HUES64 (cell line): ENCODE measurements around the gene ADTRP.

Experiments used
- H3K27ac ChIP-seq: 2 replicates; pipeline ENCODE4 v1.7.0; 2013; ENCODE audit warnings: low read depth, low read length, inconsistent platforms
- H3K27me3 ChIP-seq: 2 replicates; pipeline ENCODE4 v1.6.1; 2013; ENCODE audit warnings: mild to moderate bottlenecking, low read length; ENCODE audit not compliant: insufficient read depth
- H3K36me3 ChIP-seq: 2 replicates; pipeline ENCODE4 v1.6.1; 2013; ENCODE audit warnings: mild to moderate bottlenecking, low read length; ENCODE audit not compliant: insufficient read depth
- H3K4me1 ChIP-seq: 2 replicates; pipeline ENCODE4 v1.6.1; 2013; ENCODE audit warnings: mild to moderate bottlenecking, low read length, moderate library complexity; ENCODE audit not compliant: insufficient read depth
- H3K4me3 ChIP-seq: 2 replicates; pipeline ENCODE4 v1.5.1; 2013; ENCODE audit warnings: mild to moderate bottlenecking, low read length, moderate library complexity
- H3K9ac ChIP-seq: 2 replicates; pipeline ENCODE4 v1.6.1; 2013; ENCODE audit warnings: mild to moderate bottlenecking, low read depth, low read length
- H3K9me3 ChIP-seq: 2 replicates; pipeline ENCODE4 v1.6.1; 2013; ENCODE audit warnings: low read depth, low read length; ENCODE audit not compliant: insufficient read depth
- WGBS: fragments of 150-250, 120-280 bp; methylation state at CpG from one replicate; pipeline ENCODE4 v1.1.7; 2013; ENCODE audit warnings: missing lambda C conversion rate; 5-methylcytosine and 5-hydroxymethylcytosine counted together

ADTRP gene

DNA sequence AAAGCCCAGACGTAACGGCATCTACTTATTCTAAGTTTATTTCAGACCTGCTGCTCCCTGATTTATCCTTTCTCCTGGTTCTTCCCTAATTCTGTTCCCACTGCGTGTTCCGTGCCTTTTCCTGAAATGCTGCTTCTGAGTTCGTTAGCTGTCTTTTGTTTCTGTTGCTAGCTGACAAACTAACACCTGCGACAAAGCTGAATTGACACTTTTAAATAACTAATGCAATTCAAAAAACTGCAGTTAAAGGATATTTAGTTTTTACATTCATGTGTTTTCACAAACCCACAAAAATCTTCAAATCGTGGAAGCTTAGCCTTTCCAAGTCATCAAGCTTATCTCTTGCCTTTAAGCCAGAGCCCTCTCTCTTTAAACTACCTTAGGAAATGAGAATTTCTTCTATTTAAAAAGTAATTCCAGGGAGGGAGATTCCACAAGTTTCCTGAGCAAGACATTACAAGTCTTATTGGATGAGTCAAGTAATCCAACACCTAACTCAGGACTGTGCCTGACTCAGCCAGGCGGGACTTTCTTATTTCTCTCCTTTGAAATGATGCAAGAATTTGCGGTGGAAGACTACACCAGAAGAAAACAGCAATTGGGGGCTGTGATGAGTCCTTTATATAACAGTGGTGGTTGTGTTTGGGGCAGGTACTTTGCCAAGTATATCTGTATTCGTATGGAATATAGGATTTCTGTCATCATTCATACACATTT is 6.3 kb downstream of the ADTRP start:
- WGBS: 76% methylated on average over 9 of the region's 10 CpGs
- no peaks in the 10 kb centered on the region for H3K36me3 ChIP-seq
- H3K9ac ChIP-seq: no peak overlapping the region
- no peaks in the 10 kb centered on the region for H3K27me3 ChIP-seq
- H3K9me3 ChIP-seq: no peaks in the 10 kb centered on the region
- H3K27ac ChIP-seq: peak overlapping the region; percentile 12; the same call in 1 of the 2 replicates
- H3K4me3 ChIP-seq: no peak overlapping the region
- H3K4me1 ChIP-seq: peaks cover 34% of the 10 kb centered on the region

DNA sequence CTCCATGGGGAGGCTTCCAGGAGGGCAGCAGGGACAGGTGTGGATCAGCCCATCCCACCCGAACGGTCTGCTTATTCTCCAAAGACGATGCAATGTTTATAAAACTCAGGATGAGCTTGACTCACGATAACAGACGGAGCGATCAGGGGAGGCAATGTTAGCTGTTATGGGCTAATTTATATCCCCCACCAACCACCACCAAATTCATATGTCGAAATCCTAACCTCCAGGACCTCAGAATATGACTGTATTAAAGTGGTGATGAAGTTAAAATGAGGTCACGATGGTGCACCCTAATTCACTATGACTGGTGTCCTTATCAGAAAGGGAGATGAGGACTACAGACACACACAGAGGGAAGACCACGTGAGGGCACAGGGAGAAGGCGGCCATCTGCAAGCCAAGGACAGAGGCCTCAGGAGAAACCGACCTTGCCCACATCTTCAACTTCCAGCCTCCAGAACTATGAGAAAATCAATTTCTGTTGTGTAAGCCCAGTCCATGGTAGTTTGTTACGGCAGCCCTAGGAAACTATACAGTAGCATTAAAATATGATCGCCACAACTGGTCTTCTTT is 7.0 kb downstream of the ADTRP start:
- Histone ChIP-seq H3K27ac (peak overlapping the region; percentile 12; the same call in 1 of the 2 replicates), H3K4me3 (no peak overlapping the region), H3K9me3 (no peaks in the 10 kb centered on the region), H3K9ac (no peak overlapping the region), H3K4me1 (peaks cover 41% of the 10 kb centered on the region), H3K36me3 (no peaks in the 10 kb centered on the region), H3K27me3 (no peaks in the 10 kb centered on the region)
- 87% methylated on average over 11 of the region's 13 CpGs for WGBS

DNA sequence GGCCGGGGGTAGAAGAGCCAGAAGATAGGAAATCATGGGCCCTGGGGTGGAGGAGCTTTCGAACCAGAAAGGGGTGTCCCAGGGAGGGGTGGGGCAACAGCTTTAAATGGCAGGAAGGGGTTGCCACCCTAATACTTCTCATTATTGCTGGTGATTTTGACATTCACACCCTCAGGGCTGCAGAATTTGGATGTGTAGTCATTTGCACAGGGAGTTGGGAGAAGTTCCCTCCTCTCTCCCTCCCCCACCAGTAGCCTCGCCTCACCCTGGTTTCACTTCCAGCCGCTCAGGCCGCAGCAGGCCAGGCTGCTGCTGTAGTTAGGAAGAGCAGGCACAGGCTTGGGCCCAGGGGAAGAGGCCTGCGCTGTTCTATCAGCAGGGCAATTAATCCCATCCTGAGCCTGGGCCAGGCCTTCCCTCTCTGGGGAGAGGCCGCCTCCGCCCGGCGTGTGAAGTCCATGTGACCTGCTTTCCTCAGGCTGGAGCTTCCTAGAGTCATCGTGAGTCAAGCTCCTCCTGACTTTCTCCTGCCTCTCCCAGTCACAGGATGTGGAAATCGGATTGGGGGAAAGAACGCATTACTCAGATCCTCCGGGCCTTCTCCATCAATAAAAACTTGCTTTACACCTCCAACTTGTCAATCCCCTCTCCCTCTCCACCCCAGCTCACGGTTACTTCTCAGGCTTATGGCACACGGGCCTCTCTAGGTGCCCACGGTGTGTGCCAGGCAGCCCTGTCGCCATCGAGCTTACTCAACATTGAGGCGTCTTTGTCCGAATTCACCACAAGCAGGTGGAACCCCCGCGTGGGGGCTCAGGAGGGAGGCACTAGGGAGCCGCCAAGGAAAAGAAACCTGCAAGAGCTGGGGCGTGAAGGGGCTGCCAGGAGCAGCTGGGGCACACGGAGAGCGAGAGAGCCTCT is 7.8 kb downstream of the ADTRP start:
- Histone ChIP-seq H3K9me3 (no peaks in the 10 kb centered on the region), H3K4me1 (peaks cover 47% of the 10 kb centered on the region), H3K27me3 (no peaks in the 10 kb centered on the region), H3K27ac (no peak overlapping the region), H3K9ac (no peak overlapping the region), H3K4me3 (no peak overlapping the region), H3K36me3 (no peaks in the 10 kb centered on the region)
- 81% methylated on average over 27 of the region's 27 CpGs for WGBS

DNA sequence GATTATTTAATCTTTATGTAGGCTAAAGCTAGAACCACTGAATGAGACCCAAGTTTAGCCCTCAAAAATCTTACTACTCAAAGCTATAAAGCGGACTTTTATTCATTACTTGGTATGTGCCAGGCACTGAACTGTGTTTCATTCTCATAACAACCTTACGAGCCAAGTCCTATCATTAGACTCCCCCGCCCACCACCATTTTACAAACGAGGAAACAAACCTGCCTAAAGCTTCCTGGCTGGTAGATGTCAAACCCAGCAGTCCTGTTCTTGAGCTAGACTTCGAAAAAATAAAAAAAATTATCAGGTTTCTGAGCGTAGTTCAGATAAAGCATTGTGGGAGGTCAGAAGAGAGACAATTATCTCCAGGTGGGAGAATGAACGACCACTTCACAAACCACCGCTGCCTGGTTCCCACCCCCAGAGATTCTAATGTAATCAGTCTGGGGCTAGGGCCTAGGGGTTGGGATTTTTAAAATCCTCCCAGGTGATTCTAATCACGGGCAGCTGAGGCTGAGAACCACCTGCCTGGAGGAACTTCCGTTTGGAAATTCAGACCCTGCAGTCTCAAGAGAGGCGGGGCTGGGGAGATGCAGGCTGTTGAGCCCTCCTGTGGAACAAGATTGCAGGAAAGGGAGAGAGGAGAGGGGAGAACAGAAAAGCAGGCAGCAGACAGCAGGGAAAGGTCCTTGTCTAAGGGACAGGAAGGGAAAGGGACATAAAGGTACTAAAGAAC is 8.6 kb downstream of the ADTRP start:
- Histone ChIP-seq H3K4me1 (peaks cover 52% of the 10 kb centered on the region), H3K27ac (peak overlapping the region; percentile 48), H3K4me3 (no peak overlapping the region), H3K9me3 (no peaks in the 10 kb centered on the region), H3K27me3 (no peaks in the 10 kb centered on the region), H3K36me3 (no peaks in the 10 kb centered on the region), H3K9ac (no peak overlapping the region)
- 59% methylated on average over 9 of the region's 11 CpGs for WGBS

DNA sequence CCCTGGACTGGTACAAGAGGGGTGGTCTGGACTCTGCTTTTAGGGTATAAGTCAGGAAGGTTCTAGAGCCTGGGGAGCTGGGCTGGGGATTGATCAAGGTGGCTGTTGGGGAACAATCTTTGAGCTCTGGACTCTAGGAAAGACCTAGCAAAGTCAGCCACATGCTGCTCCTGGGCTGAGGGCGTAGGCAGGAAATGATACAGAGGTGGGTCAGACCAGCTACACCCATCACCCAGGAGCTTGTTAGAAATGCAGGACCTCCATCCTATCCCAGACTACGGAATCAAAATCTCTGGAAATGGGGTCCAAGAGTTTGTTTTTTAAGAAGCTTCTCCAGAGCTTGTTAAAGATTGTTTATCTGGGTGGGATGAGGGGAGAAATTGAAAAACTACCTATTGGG is 9.4 kb downstream of the ADTRP start:
- Histone ChIP-seq H3K36me3 (no peaks in the 10 kb centered on the region), H3K27ac (no peak overlapping the region), H3K9ac (no peak overlapping the region), H3K9me3 (no peaks in the 10 kb centered on the region), H3K4me3 (no peak overlapping the region), H3K27me3 (no peaks in the 10 kb centered on the region), H3K4me1 (peaks cover 52% of the 10 kb centered on the region)
- WGBS: 89% methylated on average over 2 of the region's 2 CpGs

DNA sequence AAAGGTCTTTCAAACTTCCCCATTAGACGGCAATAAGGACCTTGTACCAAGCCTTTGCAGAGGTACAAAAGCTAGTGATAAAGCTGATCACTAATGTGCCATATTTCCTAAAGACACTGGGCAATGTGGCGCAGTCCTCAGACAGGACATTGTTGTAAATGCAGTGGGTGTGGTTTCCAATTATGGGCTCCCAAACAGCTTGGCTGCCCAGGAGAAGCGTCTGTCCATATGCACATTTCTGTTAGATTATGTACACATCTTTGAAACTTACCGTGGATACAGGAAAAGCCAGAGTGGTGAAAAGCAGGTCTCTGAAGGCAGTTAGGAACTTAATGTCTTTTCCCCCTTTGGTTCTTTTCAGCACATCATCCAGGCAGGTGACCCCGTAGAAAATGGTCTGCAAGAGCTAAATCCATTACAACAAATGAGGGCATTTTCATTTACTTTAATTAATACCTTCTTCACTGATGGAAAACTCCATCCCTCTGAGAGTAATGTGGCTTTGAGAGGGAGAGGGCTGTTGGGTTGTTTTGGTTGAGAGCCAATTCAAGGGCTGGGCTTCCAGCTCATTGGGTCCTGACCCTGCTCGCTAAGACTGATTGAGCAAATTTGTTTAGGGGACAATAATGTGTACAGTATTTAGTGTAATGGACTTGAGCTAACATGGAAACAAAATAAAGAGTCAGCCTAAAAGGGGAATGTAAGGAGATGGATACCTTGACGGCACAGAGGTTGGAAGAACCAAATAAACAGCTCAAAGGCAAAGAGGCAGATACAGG is 10.4 kb downstream of the ADTRP start:
- Histone ChIP-seq H3K27me3 (no peaks in the 10 kb centered on the region), H3K9ac (no peak overlapping the region), H3K27ac (no peak overlapping the region), H3K9me3 (no peaks in the 10 kb centered on the region), H3K36me3 (no peaks in the 10 kb centered on the region), H3K4me3 (no peak overlapping the region), H3K4me1 (peaks cover 52% of the 10 kb centered on the region)
- 93% methylated on average over 7 of the region's 7 CpGs for WGBS

DNA sequence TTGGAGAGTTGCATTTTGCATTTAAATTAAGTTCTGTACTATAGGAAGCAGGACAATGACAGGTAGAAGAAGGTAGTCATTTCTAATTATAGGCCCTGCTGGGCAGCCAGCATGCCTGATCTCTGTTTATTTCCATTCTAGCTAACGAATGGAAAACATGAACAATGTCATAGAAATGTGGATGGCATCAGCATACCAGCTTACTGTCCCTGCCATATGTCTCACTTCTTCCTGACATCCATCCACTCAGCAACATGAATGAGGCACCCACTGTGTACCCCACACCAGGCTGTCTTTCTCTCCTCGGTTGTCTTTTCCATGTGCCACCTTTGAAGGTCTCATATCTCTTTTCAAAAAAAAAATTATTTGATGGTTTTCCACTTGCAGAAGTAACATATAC is 11.1 kb downstream of the ADTRP start:
- peaks cover 49% of the 10 kb centered on the region for H3K4me1 ChIP-seq
- no peaks in the 10 kb centered on the region for H3K9me3 ChIP-seq
- no peaks in the 10 kb centered on the region for H3K36me3 ChIP-seq
- H3K4me3 ChIP-seq: no peak overlapping the region
- no peak overlapping the region for H3K9ac ChIP-seq
- H3K27ac ChIP-seq: no peak overlapping the region
- 77% methylated on average over 2 of the region's 2 CpGs for WGBS
- no peaks in the 10 kb centered on the region for H3K27me3 ChIP-seq

DNA sequence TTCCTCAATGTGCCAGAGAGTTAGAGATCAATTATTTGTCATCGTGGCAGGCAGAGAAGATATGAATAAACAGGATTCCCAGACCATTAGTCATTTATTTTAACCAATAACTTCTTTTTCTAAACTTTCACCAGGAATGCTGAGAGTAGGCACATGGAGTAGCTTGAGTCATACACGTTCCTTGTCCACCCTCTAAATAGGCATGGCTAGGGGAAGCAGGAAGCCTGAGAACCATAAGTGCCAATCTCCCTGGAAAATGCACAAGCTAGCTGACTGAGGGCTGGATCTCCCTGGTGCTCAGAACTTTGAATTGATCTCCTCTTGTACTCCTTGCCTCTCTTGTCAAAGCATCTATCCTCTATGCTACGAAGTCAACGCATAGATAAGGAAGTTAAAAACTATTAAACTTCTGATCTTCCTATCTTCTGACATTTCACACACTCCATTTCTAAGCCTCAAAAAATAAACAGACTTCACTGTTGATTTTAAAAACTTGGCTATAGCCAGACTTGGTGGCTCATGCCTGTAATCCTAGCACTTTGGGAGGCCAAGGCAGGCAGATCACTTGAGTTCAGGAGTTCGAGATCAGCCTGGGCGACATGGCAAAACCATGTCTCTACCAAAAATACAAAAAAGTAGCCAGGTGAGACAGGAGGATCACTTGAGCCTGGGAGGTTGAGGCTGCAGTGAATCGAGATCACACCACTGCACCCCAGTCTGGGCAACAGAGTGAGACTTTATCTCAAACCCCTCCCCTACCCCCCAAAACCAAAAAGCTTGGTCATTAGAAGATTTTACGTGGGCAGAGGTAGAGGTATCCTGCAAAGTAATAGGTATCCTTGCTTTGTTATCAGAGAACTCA is 11.8 kb downstream of the ADTRP start:
- no peaks in the 10 kb centered on the region for H3K9me3 ChIP-seq
- no peak overlapping the region; the same call in 1 of the 2 replicates for H3K27ac ChIP-seq
- H3K4me3 ChIP-seq: no peak overlapping the region
- H3K27me3 ChIP-seq: no peaks in the 10 kb centered on the region
- H3K36me3 ChIP-seq: no peaks in the 10 kb centered on the region
- no peak overlapping the region for H3K9ac ChIP-seq
- WGBS: 79% methylated on average over 8 of the region's 8 CpGs
- peaks cover 43% of the 10 kb centered on the region for H3K4me1 ChIP-seq

DNA sequence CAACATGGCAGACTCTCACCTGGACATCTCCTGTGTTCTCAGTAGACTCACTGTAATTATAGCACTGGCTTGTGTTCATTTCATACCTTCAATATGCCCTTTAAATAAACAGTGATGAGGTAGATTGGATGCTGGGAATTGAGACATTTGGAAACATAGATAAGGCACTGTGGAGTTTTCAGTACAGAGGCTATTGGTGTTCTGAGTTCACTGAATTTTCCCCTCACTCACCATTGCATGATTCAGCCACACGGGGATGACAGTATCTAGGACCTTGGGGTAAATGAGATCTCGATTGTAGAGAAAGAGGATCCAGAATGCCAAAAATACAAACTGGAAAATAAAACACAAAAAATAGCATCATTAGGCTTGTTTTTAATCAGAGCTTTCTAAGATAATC is 12.6 kb downstream of the ADTRP start:
- H3K9ac ChIP-seq: no peak overlapping the region
- no peaks in the 10 kb centered on the region for H3K36me3 ChIP-seq
- H3K9me3 ChIP-seq: no peaks in the 10 kb centered on the region
- no peak overlapping the region for H3K27ac ChIP-seq
- WGBS: 80% methylated on average over 1 of the region's 2 CpGs
- no peak overlapping the region for H3K4me3 ChIP-seq
- no peaks in the 10 kb centered on the region for H3K27me3 ChIP-seq
- H3K4me1 ChIP-seq: peaks cover 38% of the 10 kb centered on the region

DNA sequence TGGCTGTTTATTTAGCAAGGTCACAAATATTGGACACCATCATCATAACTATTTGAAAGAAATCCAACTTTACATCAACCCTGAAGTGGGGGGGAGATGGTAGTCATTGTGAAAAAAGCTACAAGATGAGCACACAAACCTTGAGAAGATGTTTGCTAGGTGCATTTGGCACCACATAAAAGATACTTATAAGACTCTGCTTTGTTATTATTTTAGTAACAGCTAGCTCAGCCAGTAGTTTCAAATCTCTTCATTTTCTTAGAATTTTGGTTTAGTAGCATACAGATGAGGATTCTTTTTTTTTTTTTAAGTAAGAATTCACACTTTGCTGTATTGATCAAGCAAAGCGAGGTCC is 14.4 kb downstream of the ADTRP start:
- H3K27ac ChIP-seq: no peak overlapping the region
- no peaks in the 10 kb centered on the region for H3K27me3 ChIP-seq
- H3K9ac ChIP-seq: no peak overlapping the region
- peaks cover 30% of the 10 kb centered on the region for H3K4me1 ChIP-seq
- no peaks in the 10 kb centered on the region for H3K9me3 ChIP-seq
- no peak overlapping the region for H3K4me3 ChIP-seq
- 97% methylated on average over 1 of the region's 1 CpG for WGBS
- no peaks in the 10 kb centered on the region for H3K36me3 ChIP-seq
